ENCODE measurements around the gene WBP1L. TPM values are rescaled to one million over a fixed set of nuclear protein-coding genes. Genes with fewer than 3 reads are reported as not detected.
"Not testable (repeated sequence)": the region's sequence is repeated elsewhere in the genome, so short reads cannot be mapped to it uniquely, and the experiment has no call there.

Gene WBP1L
- total RNA-seq, 1 donor from 2014 or later, result 30.7 TPM

DNA sequence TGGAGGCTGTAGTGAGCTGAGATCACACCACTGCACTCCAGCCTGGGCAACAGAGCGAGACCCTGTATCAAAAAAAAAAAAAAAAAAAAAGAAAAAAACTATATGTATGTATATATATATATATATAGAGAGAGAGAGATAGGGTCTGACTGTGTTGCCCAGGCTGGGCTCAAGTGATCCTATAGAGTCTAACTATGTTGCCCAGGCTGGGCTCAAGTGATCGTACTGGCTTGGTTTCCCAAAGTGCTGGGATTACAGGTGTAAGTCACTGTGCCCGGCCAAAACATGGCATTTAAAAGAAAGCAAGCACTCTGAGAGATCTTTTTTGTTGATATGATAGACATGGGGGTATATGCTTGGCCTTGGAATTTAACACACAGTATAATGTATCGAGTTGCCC is 73.4 kb downstream of the WBP1L start:
- Mint-ChIP-seq H3K36me3 (ENCODE audit: insufficient read depth) (peaks cover 6% of the 10 kb centered on the region), H3K27ac (no peak overlapping the region), H3K4me3 (ENCODE audit: low read depth) (no peak overlapping the region), H3K4me1 (ENCODE audit: low read depth) (peaks cover 25% of the 10 kb centered on the region), H3K27me3 (no peaks in the 10 kb centered on the region), H3K9me3 (ENCODE audit: low read depth) (no peaks in the 10 kb centered on the region)
- TF ChIP-seq, protein P1, sequence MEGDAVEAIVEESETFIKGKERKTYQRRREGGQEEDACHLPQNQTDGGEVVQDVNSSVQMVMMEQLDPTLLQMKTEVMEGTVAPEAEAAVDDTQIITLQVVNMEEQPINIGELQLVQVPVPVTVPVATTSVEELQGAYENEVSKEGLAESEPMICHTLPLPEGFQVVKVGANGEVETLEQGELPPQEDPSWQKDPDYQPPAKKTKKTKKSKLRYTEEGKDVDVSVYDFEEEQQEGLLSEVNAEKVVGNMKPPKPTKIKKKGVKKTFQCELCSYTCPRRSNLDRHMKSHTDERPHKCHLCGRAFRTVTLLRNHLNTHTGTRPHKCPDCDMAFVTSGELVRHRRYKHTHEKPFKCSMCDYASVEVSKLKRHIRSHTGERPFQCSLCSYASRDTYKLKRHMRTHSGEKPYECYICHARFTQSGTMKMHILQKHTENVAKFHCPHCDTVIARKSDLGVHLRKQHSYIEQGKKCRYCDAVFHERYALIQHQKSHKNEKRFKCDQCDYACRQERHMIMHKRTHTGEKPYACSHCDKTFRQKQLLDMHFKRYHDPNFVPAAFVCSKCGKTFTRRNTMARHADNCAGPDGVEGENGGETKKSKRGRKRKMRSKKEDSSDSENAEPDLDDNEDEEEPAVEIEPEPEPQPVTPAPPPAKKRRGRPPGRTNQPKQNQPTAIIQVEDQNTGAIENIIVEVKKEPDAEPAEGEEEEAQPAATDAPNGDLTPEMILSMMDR (IDR thresholded peaks at IDR 0.05; ENCODE audit: unreplicated experiment), result no peak
- no peak for DNase-seq (ENCODE audit: low spot score, unreplicated experiment)

DNA sequence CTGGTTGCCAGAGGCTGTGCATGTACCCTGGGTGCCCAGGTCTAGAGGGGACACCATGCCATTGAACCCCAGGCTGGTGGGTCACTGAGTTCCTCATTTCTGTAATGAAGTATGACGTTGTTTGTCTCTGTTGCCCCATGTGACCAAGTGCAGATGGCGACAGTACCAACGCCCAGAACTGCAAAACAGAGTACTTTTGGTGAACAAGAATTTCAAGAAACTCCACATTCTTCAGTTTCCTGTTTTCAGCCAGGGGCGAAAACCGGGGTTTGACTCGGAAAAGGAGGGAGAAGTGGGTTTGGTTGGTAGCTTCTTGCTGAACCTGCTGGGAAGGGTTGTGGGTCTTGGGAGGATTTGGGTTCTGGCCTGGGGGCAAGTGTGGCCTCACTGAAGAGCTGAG is 75.3 kb downstream of the WBP1L start:
- Mint-ChIP-seq H3K27me3 (no peaks in the 10 kb centered on the region), H3K4me3 (ENCODE audit: low read depth) (no peak overlapping the region), H3K4me1 (ENCODE audit: low read depth) (peaks cover 18% of the 10 kb centered on the region), H3K36me3 (ENCODE audit: insufficient read depth) (peaks cover 2% of the 10 kb centered on the region), H3K27ac (no peak overlapping the region), H3K9me3 (ENCODE audit: low read depth) (no peaks in the 10 kb centered on the region)
- no peak for DNase-seq (ENCODE audit: low spot score, unreplicated experiment)
- TF ChIP-seq, protein P1 (IDR thresholded peaks at IDR 0.05; ENCODE audit: unreplicated experiment), result no peak

DNA sequence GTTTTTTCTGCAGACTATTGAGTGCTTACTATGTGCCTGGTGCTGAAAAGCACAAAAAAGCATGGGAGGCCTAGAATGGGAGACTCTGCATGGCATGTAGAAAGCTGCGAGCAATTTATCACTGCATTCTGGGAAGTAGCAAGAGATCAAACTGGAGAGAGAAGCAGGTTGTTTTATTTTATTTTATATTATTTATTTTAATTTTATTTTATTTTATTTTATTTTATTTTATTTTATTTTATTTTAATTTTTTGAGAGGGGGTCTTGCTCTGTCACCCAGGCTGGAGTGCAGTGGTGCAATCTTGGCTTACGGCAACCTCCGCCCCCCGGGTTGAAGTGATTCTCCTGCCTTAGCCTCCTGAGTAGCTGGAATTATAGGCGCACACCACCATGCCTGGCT is 76.3 kb downstream of the WBP1L start:
- H3K9me3 Mint-ChIP-seq (ENCODE audit: low read depth); DNase-seq (ENCODE audit: low spot score, unreplicated experiment); H3K4me1 Mint-ChIP-seq (ENCODE audit: low read depth); H3K27ac Mint-ChIP-seq; H3K27me3 Mint-ChIP-seq; H3K36me3 Mint-ChIP-seq (ENCODE audit: insufficient read depth); H3K4me3 Mint-ChIP-seq (ENCODE audit: low read depth): not testable (repeated sequence)

DNA sequence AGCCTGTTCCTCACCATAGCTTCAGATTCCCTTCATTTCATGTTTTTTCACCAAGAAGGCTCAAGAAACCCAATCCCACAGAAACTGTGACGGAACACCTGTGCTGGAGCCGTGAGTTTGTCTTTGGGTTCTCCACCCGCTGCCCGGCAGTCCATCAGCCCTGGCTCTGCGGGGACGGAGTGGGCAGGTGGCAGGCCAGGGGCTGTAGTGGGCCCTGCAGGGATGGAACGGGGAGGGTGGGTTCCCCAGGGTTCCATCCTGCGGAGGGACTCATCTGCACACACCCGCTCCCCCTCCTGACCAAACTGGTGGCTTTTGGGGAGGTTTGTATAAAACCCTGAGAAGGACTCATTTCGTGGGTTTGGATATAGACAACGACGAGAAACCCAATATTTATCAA is 78.5 kb downstream of the WBP1L start:
- Mint-ChIP-seq H3K4me1 (ENCODE audit: low read depth) (no peaks in the 10 kb centered on the region), H3K27ac (no peak overlapping the region), H3K36me3 (ENCODE audit: insufficient read depth) (no peaks in the 10 kb centered on the region), H3K27me3 (no peaks in the 10 kb centered on the region), H3K9me3 (ENCODE audit: low read depth) (peaks cover 5% of the 10 kb centered on the region), H3K4me3 (ENCODE audit: low read depth) (no peak overlapping the region)
- no peak for DNase-seq (ENCODE audit: low spot score, unreplicated experiment)
- TF ChIP-seq, protein P1 (IDR thresholded peaks at IDR 0.05; ENCODE audit: unreplicated experiment), result no peak

DNA sequence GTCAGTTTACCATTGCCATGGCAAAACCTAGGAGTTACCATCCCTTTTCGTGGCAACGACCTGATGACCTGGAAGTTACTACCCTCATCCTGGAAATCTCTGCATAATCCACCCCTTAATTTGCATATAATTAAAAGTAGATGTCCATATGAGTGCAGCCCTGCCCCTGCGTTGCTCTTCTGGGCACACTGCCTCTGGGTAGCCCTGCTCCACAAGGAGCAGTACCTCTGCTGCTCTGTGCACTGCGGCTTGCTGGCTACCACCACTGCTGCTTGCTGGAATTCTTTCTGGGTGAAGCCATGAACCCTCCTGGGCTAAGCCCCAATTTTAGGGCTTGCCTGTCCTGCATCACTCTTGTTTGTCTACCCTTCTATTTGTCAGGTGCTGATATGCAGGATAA is 80.9 kb downstream of the WBP1L start:
- H3K27ac Mint-ChIP-seq, result no peak overlapping the region
- TF ChIP-seq, protein P1 (IDR thresholded peaks at IDR 0.05; ENCODE audit: unreplicated experiment), result no peak

DNA sequence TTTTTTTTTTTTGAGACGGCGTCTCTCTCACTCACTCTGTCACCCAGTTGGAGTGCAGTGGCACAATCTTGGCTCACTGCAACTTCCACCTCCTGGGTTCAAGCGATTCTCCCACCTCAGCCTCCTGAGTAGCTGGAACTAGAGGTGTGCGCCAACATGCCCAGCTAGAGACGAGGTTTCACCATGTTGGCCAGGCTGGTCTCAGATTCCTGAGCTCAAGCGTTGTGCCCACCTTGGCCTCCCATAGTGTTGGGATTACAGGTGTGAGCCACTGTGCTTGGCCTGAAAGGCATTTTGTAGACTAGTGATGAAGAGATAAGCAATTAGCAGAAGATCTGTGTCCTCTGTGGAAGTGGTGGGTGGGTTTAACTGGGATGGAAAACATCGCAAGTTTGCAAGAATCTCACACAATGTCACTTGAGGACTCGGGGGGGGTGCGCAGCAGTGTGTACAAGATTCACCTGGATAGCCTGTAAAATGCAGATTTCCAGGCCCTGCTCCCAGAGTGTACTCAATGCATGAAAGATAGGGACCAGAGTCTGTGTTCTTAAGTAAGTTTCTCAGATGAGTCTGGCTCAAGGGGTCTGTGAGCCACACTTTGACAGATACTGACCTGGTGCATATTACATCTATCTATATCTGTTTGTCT is 82.5 kb downstream of the WBP1L start:
- no peak overlapping the region for H3K27ac Mint-ChIP-seq
- H3K4me3 Mint-ChIP-seq (ENCODE audit: low read depth), result no peak overlapping the region
- H3K4me1 Mint-ChIP-seq (ENCODE audit: low read depth), result no peaks in the 10 kb centered on the region
- H3K36me3 Mint-ChIP-seq (ENCODE audit: insufficient read depth), result no peaks in the 10 kb centered on the region
- H3K9me3 Mint-ChIP-seq (ENCODE audit: low read depth), result peaks cover 5% of the 10 kb centered on the region
- TF ChIP-seq, protein P1 (IDR thresholded peaks at IDR 0.05; ENCODE audit: unreplicated experiment), result no peak
- no peak for DNase-seq (ENCODE audit: low spot score, unreplicated experiment)
- peaks cover 7% of the 10 kb centered on the region for H3K27me3 Mint-ChIP-seq

More for the DNA sequence above, 80.9 kb downstream of the WBP1L start:
- Mint-ChIP-seq H3K4me3 (ENCODE audit: low read depth) (no peak overlapping the region), H3K9me3 (ENCODE audit: low read depth) (peaks cover 5% of the 10 kb centered on the region), H3K27me3 (no peaks in the 10 kb centered on the region), H3K36me3 (ENCODE audit: insufficient read depth) (no peaks in the 10 kb centered on the region), H3K4me1 (ENCODE audit: low read depth) (no peaks in the 10 kb centered on the region)
- DNase-seq (ENCODE audit: low spot score, unreplicated experiment), result no peak
